ENCODE results near the gene HDAC9. TPM values are rescaled to one million over a fixed set of nuclear protein-coding genes. Genes with fewer than 3 reads are reported as not detected.

The HDAC9 gene
- total RNA-seq, 1 experiment from 2014 or later, result 11.3 TPM

- H3K36me3 Mint-ChIP-seq (ENCODE audit: insufficient read depth, unreplicated experiment), result no peaks in the 10 kb centered on the region
- ChIA-PET POLR2A (interaction anchor here (0.7 kb wide), 1 partner anchor 41 kb away, joined by 3 read pairs; no protein-coding TSS in a partner anchor), CTCF (interaction anchor here (0.6 to 1.2 kb wide), 3 partner anchors 78 to 568 kb away, joined by 3 read pairs; no protein-coding TSS in a partner anchor)
- H3K4me3 Mint-ChIP-seq (ENCODE audit: unreplicated experiment), result no peak overlapping the region
- no TSS peak for BruUV-seq (replicated peaks)
- no peaks in the 10 kb centered on the region for H3K9me3 Mint-ChIP-seq (ENCODE audit: unreplicated experiment)
- DNase-seq (ENCODE audit: unreplicated experiment), result peak; percentile 58
- peaks cover 7% of the 10 kb centered on the region for H3K4me1 Mint-ChIP-seq (ENCODE audit: insufficient read depth, unreplicated experiment)
- H3K27me3 Mint-ChIP-seq (ENCODE audit: insufficient read depth, unreplicated experiment), result no peaks in the 10 kb centered on the region
- intact Hi-C loops (cut with micrococcal nuclease), result loop anchor here (1.0 to 2.0 kb wide), 2 partner anchors 77 to 315 kb away; no protein-coding TSS in a partner anchor
- H3K27ac Mint-ChIP-seq (ENCODE audit: low read depth, unreplicated experiment), result no peak overlapping the region
- TF ChIP-seq CTCF (IDR thresholded peaks at IDR 0.05; ENCODE audit: unreplicated experiment), result no peak
Observed at GRCh38 chr7:18667466-18667865, 171.9 kb downstream of the HDAC9 start.

- no peaks in the 10 kb centered on the region for H3K27me3 Mint-ChIP-seq (ENCODE audit: insufficient read depth, unreplicated experiment)
- CTCF ChIA-PET, result interaction anchor here (1.8 kb wide), 1 partner anchor 22 kb away, joined by 5 read pairs; no protein-coding TSS in a partner anchor
- POLR2A ChIA-PET, result interaction anchor here (0.6 kb wide), 1 partner anchor 401 kb away, joined by 3 read pairs; no protein-coding TSS in a partner anchor
- TF ChIP-seq CTCF (IDR thresholded peaks at IDR 0.05; ENCODE audit: unreplicated experiment), result no peak
- peaks cover 7% of the 10 kb centered on the region for H3K4me1 Mint-ChIP-seq (ENCODE audit: insufficient read depth, unreplicated experiment)
- H3K27ac Mint-ChIP-seq (ENCODE audit: low read depth, unreplicated experiment), result no peak overlapping the region
- no peaks in the 10 kb centered on the region for H3K9me3 Mint-ChIP-seq (ENCODE audit: unreplicated experiment)
- DNase-seq (ENCODE audit: unreplicated experiment), result no peak
- no TSS peak for BruUV-seq (replicated peaks)
- intact Hi-C loops (cut with micrococcal nuclease), result no loop called here
- H3K36me3 Mint-ChIP-seq (ENCODE audit: insufficient read depth, unreplicated experiment), result no peaks in the 10 kb centered on the region
- H3K4me3 Mint-ChIP-seq (ENCODE audit: unreplicated experiment), result no peak overlapping the region
Observed at GRCh38 chr7:18671176-18671575, 175.6 kb downstream of the HDAC9 start.

GRCh38 chr7:18675579-18675978, 180.0 kb downstream of the HDAC9 start:
- Mint-ChIP-seq H3K4me1 (ENCODE audit: insufficient read depth, unreplicated experiment) (peaks cover 7% of the 10 kb centered on the region), H3K4me3 (ENCODE audit: unreplicated experiment) (no peak overlapping the region), H3K9me3 (ENCODE audit: unreplicated experiment) (peaks cover 7% of the 10 kb centered on the region), H3K27me3 (ENCODE audit: insufficient read depth, unreplicated experiment) (no peaks in the 10 kb centered on the region), H3K27ac (ENCODE audit: low read depth, unreplicated experiment) (no peak overlapping the region), H3K36me3 (ENCODE audit: insufficient read depth, unreplicated experiment) (no peaks in the 10 kb centered on the region)
- CTCF ChIA-PET, result interaction anchor here (2.6 kb wide), 1 partner anchor 9 kb away, joined by 7 read pairs; no protein-coding TSS in a partner anchor
- no peak for TF ChIP-seq CTCF (IDR thresholded peaks at IDR 0.05; ENCODE audit: unreplicated experiment)
- BruUV-seq (replicated peaks), result no TSS peak
- POLR2A ChIA-PET, result no interaction called here
- DNase-seq (ENCODE audit: unreplicated experiment), result no peak
- intact Hi-C loops (cut with micrococcal nuclease), result no loop called here

GRCh38 chr7:18679261-18679660, 183.7 kb downstream of the HDAC9 start:
- DNase-seq (ENCODE audit: unreplicated experiment), result no peak
- no peaks in the 10 kb centered on the region for H3K27me3 Mint-ChIP-seq (ENCODE audit: insufficient read depth, unreplicated experiment)
- TF ChIP-seq CTCF (IDR thresholded peaks at IDR 0.05; ENCODE audit: unreplicated experiment), result no peak
- BruUV-seq (replicated peaks), result no TSS peak
- no peak overlapping the region for H3K27ac Mint-ChIP-seq (ENCODE audit: low read depth, unreplicated experiment)
- ChIA-PET CTCF (no interaction called here), POLR2A (no interaction called here)
- no peaks in the 10 kb centered on the region for H3K4me1 Mint-ChIP-seq (ENCODE audit: insufficient read depth, unreplicated experiment)
- H3K9me3 Mint-ChIP-seq (ENCODE audit: unreplicated experiment), result peaks cover 7% of the 10 kb centered on the region
- no peak overlapping the region for H3K4me3 Mint-ChIP-seq (ENCODE audit: unreplicated experiment)
- intact Hi-C loops (cut with micrococcal nuclease), result no loop called here
- no peaks in the 10 kb centered on the region for H3K36me3 Mint-ChIP-seq (ENCODE audit: insufficient read depth, unreplicated experiment)

All from MCF 10A (cell line).